IMR-90 (cell line): Measurements from ENCODE around the gene KCNT1. TPM values are rescaled to one million over a fixed set of nuclear protein-coding genes. Genes with fewer than 3 reads are reported as not detected.

Experiments used
- ATAC-seq: fragments of 200-7000 bp; cut with Tn5 transposase; 2 replicates; pipeline ENCODE4 v1.9.1; 2020; ENCODE audit warnings: low read depth, mild to moderate bottlenecking, moderate library complexity
- BruUV-seq: library from RNA; stranded (reverse); fragments of 400-500 nt; replicated peaks from 2 replicates; lab custom pipeline; 2021; lab: Mats Ljungman, UMichigan
- CTCF ChIA-PET: fragments of 300-600 bp; formaldehyde crosslinking; extraction: SDS; loops from one replicate; lab custom pipeline; 2021; ENCODE audit warnings: antibody characterized with exemption; lab: Yijun Ruan, JAX
- POLR2A ChIA-PET: fragments of 300-600 bp; sonication (Branson Sonifier 250); formaldehyde crosslinking; loops from one replicate; lab custom pipeline; 2022; ENCODE audit warnings: antibody characterized with exemption; ENCODE audit not compliant: unreplicated experiment; lab: Charles Lee
- DNase-seq: peaks from one replicate; pipeline ENCODE4 v3.0.0; 2013
- H2AFZ ChIP-seq: replicated peaks from 2 replicates; pipeline ENCODE3; 2013; ENCODE audit warnings: low read length, mild to moderate bottlenecking; ENCODE audit not compliant: poor library complexity
- H2AK5ac ChIP-seq: 2 replicates; pipeline ENCODE4 v1.6.1; 2013; ENCODE audit warnings: low read depth, low read length, inconsistent platforms
- H2AK9ac ChIP-seq: replicated peaks from 2 replicates; pipeline ENCODE3; 2013; ENCODE audit warnings: mild to moderate bottlenecking, low read depth, low read length, moderate library complexity; ENCODE audit not compliant: poor library complexity
- H2BK120ac ChIP-seq: 2 replicates; pipeline ENCODE4 v1.6.1; 2013; ENCODE audit warnings: low read depth, low read length, inconsistent platforms
- H2BK15ac ChIP-seq: 3 replicates; pipeline ENCODE4 v1.6.1; 2013; ENCODE audit warnings: low read depth, low read length, inconsistent platforms
- H2BK20ac ChIP-seq: 2 replicates; pipeline ENCODE4 v1.6.1; 2013; ENCODE audit warnings: low read depth, mild to moderate bottlenecking, inconsistent platforms, low read length, moderate library complexity
- H2BK5ac ChIP-seq: 2 replicates; pipeline ENCODE4 v1.6.1; 2013; ENCODE audit warnings: mild to moderate bottlenecking, low read depth, low read length, inconsistent platforms; ENCODE audit not compliant: poor library complexity, severe bottlenecking
- H3K14ac ChIP-seq: replicated peaks from 2 replicates; pipeline ENCODE4 v1.6.1; 2013; ENCODE audit warnings: low read depth, low read length, inconsistent platforms
- H3K18ac ChIP-seq: 2 replicates; pipeline ENCODE4 v1.6.1; 2013; ENCODE audit warnings: low read depth, low read length, control low read depth
- H3K23ac ChIP-seq: 2 replicates; pipeline ENCODE4 v1.6.1; 2013; ENCODE audit warnings: low read depth, low read length, inconsistent platforms
- H3K27ac ChIP-seq: 2 replicates; pipeline ENCODE4 v1.5.1; 2013; ENCODE audit warnings: mild to moderate bottlenecking, control low read depth, low read length; ENCODE audit not compliant: insufficient read depth
- H3K27me3 ChIP-seq: 2 replicates; pipeline ENCODE4 v1.6.1; 2013; ENCODE audit warnings: low read length; ENCODE audit not compliant: control insufficient read depth, insufficient read depth
- H3K36me3 ChIP-seq: 2 replicates; pipeline ENCODE4 v1.6.1; 2013; ENCODE audit warnings: low read length, mixed read lengths; ENCODE audit not compliant: control insufficient read depth, insufficient read depth
- H3K4ac ChIP-seq: 2 replicates; pipeline ENCODE4 v1.6.1; 2013; ENCODE audit warnings: low read depth, low read length, inconsistent platforms
- H3K4me1 ChIP-seq: 2 replicates; pipeline ENCODE4 v1.6.1; 2013; ENCODE audit warnings: low read length, mixed read lengths; ENCODE audit not compliant: control insufficient read depth, insufficient read depth
- H3K4me2 ChIP-seq: 2 replicates; pipeline ENCODE4 v1.6.1; 2013; ENCODE audit warnings: low read depth, mild to moderate bottlenecking, control low read depth, low read length, moderate library complexity
- H3K4me3 ChIP-seq: 2 replicates; pipeline ENCODE4 v1.5.1; 2013; ENCODE audit warnings: low read depth, mild to moderate bottlenecking, control low read depth, low read length, moderate library complexity; ENCODE audit not compliant: insufficient read depth
- H3K56ac ChIP-seq: 2 replicates; pipeline ENCODE4 v1.6.1; 2013; ENCODE audit warnings: low read length, inconsistent platforms; ENCODE audit not compliant: insufficient read depth; ENCODE audit errors: extremely low read depth
- H3K79me1 ChIP-seq, 2 experiments: 2 replicates each; pipeline ENCODE4 v1.6.1; 2013; ENCODE audit warnings: low read length in 2 of 2, inconsistent platforms in 1 of 2, low read depth in 1 of 2
- H3K9ac ChIP-seq: 2 replicates; pipeline ENCODE4 v1.6.1; 2013; ENCODE audit warnings: low read depth, low read length, control low read depth
- H3K9me1 ChIP-seq: 2 replicates; pipeline ENCODE4 v1.6.1; 2013; ENCODE audit warnings: low read length, inconsistent platforms; ENCODE audit not compliant: insufficient read depth
- H3K9me3 ChIP-seq: 2 replicates; pipeline ENCODE4 v1.6.1; 2013; ENCODE audit warnings: low read length; ENCODE audit not compliant: control insufficient read depth, insufficient read depth
- H4K20me1 ChIP-seq: 2 replicates; pipeline ENCODE4 v1.6.1; 2013; ENCODE audit warnings: low read length, inconsistent platforms; ENCODE audit not compliant: insufficient read depth
- H4K5ac ChIP-seq: 2 replicates; pipeline ENCODE4 v1.6.1; 2013; ENCODE audit warnings: mild to moderate bottlenecking, low read depth, low read length, control low read depth
- H4K8ac ChIP-seq, 2 experiments: 2 replicates each; pipeline ENCODE4 v1.6.1; 2013; ENCODE audit warnings: low read depth in 2 of 2, low read length in 2 of 2, control low read depth in 1 of 2, inconsistent platforms in 1 of 2
- H4K91ac ChIP-seq: 2 replicates; pipeline ENCODE4 v1.6.1; 2013; ENCODE audit warnings: low read depth, low read length, inconsistent platforms; ENCODE audit not compliant: insufficient read depth
- CEBPB ChIP-seq: IDR thresholded peaks from 2 replicates; pipeline ENCODE4 v1.6.1; 2012; ENCODE audit warnings: low read depth, low read length, improper control_type of control experiment
- CTCF ChIP-seq: conservative IDR thresholded peaks from 2 replicates; pipeline ENCODE4 v1.5.1; 2012; ENCODE audit warnings: mild to moderate bottlenecking, low read depth, low read length, improper control_type of control experiment
- ELK1 ChIP-seq: fragments of 150-350 bp; IDR thresholded peaks from 2 replicates; pipeline ENCODE4 v1.6.1; 2016; ENCODE audit warnings: low read depth, mild to moderate bottlenecking, low read length, moderate library complexity, borderline replicate concordance
- FOS ChIP-seq: fragments of 150-350 bp; IDR thresholded peaks from 2 replicates; pipeline ENCODE4 v1.6.1; 2016; ENCODE audit warnings: low read depth, low read length
- MAZ ChIP-seq: IDR thresholded peaks from 2 replicates; pipeline ENCODE4 v1.6.1; 2012; ENCODE audit warnings: low read depth, mild to moderate bottlenecking, low read length, improper control_type of control experiment, moderate library complexity, borderline replicate concordance
- MXI1 ChIP-seq: IDR thresholded peaks from 2 replicates; pipeline ENCODE4 v1.6.1; 2012; ENCODE audit warnings: low read depth, mild to moderate bottlenecking, low read length, moderate library complexity, borderline replicate concordance
- NFE2L2 ChIP-seq: fragments of 150-350 bp; IDR thresholded peaks from 2 replicates; pipeline ENCODE4 v1.6.1; 2016; ENCODE audit warnings: low read depth, mild to moderate bottlenecking, low read length
- RFX5 ChIP-seq: IDR thresholded peaks from 2 replicates; pipeline ENCODE4 v1.8.0; 2012; ENCODE audit warnings: low read depth, mild to moderate bottlenecking, low read length, moderate library complexity
- SMC3 ChIP-seq: fragments of 150-350 bp; IDR thresholded peaks from 2 replicates; pipeline ENCODE4 v1.6.1; 2016; ENCODE audit warnings: low read depth, mild to moderate bottlenecking, antibody characterized with exemption, low read length, moderate library complexity
- USF2 ChIP-seq: fragments of 150-350 bp; IDR thresholded peaks from 2 replicates; pipeline ENCODE4 v1.6.1; 2017; ENCODE audit warnings: mild to moderate bottlenecking, antibody characterized with exemption, low read length, low read depth
- WGBS, 2 experiments: methylation state at CpG; one replicate each; pipeline versions ENCODE4 v1.1.5 to v1.1.7; 2013; ENCODE audit warnings: missing lambda C conversion rate in 2 of 2; ENCODE audit not compliant: insufficient read length in 1 of 2; ENCODE audit errors: extremely low coverage in 2 of 2; 5-methylcytosine and 5-hydroxymethylcytosine counted together
- dilution Hi-C: fragments of 300-500 bp; cut with HindIII; formaldehyde crosslinking; loops from one replicate; pipeline ENCODE4 v1.14.3; 2018; ENCODE audit warnings: low sequenced_read_pairs; ENCODE audit not compliant: unreplicated experiment
- in situ Hi-C: fragments of 300-500 bp; cut with MboI; formaldehyde crosslinking; loops from 3 replicates; pipeline ENCODE4 v1.14.3; 2019; ENCODE audit warnings: low sequenced_read_pairs, inconsistent platforms, mixed read lengths
- intact Hi-C: fragments of 100-400 bp; cut with micrococcal nuclease; formaldehyde crosslinking; loops from 2 replicates; pipeline ENCODE4 v1.10.0; 2022
- polyA plus RNA-seq, 3 experiments: library from polyadenylated mRNA; depleted of rRNA; stranded (reverse); fragments of >200 nt; gene quantifications; 2 replicates each; pipeline ENCODE4 v1.2.3, GENCODE V29; 2012; ENCODE audit warnings: low replicate concordance in 1 of 3
- total RNA-seq: library from RNA; depleted of rRNA; stranded (reverse); fragments of >200 nt; gene quantifications from 2 replicates; pipeline ENCODE4 v1.2.3, GENCODE V29; 2012

Gene KCNT1
- total and polyA plus RNA-seq, 2 of the 4 experiments (the other 2 are of a cell fraction) = not detected

- Histone ChIP-seq H3K36me3 (peaks cover 73% of the 10 kb centered on the region), H3K9ac (no peak overlapping the region), H3K79me1 (0 out of 4 replicates have a peak, but pooled peaks cover 0 to 6% of the 10 kb centered on the region in 2 experiments), H3K4me2 (no peak overlapping the region), H3K23ac (no peak overlapping the region), H4K20me1 (no peaks in the 10 kb centered on the region), H2BK15ac (no peak overlapping the region), H3K14ac (no peak overlapping the region), H3K4ac (no peak overlapping the region), H3K4me3 (no peak overlapping the region), H3K9me1 (no peaks in the 10 kb centered on the region), H2BK5ac (no peak overlapping the region), H3K4me1 (no peaks in the 10 kb centered on the region), H4K8ac (no peak overlapping the region), H2AFZ (no peak overlapping the region), H4K91ac (no peak overlapping the region), H2AK9ac (no peak overlapping the region), H3K56ac (no peak overlapping the region), H2AK5ac (no peak overlapping the region), H2BK20ac (no peak overlapping the region), H3K27me3 (no peaks in the 10 kb centered on the region), H4K5ac (no peak overlapping the region), H3K27ac (no peak overlapping the region), H2BK120ac (no peak overlapping the region), H3K18ac (no peak overlapping the region), H3K9me3 (no peaks in the 10 kb centered on the region)
- no TSS peak for BruUV-seq
- no peak for TF ChIP-seq CTCF
- TF ChIP-seq USF2 = no peak
- no peak for TF ChIP-seq MAZ
- no peak for TF ChIP-seq CEBPB
- no peak for TF ChIP-seq SMC3
- no peak for TF ChIP-seq MXI1
- TF ChIP-seq FOS = no peak
- no peak for TF ChIP-seq NFE2L2
- TF ChIP-seq RFX5 = no peak
- no peak for TF ChIP-seq ELK1
- ChIA-PET CTCF (no interaction called here), POLR2A (no interaction called here)
- ATAC-seq (no peak), DNase-seq (no peak)
- intact Hi-C loops (no loop called here), dilution Hi-C loops (no loop called here), in situ Hi-C loops (no loop called here)
- no CpG with 5 or more reads among the region's 4 CpGs for WGBS, 2 experiments
Measured at GRCh38 chr9:135815413-135815812, 113.4 kb downstream of the KCNT1 start.
